ENCODE data around the gene CTRB1.

The CTRB1 gene

DNA sequence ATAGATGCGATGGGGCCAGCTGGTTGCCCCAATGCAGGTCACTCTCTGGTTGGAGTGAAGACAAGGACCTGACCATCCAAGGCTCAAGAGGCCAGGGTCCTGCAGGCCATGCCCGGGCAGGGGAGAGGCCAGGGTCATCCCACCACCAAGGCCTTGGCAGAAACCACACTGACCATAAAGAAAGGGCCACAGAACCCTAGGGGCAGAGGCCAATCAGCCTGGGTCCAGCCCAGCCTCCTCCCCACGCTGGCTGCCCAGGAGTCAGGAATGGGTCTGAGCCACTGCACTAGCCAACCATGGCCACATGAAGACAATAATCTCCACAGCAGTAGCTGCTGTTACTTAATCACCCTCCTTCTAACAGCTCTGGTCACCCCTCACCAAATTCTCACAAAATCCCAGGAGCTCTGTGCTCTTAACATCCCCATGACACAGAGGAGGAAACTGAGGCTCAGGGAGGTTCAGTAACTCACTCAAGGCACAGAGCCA lies 42.8 kb downstream of the CTRB1 start:
- no peak overlapping the region for H2AFZ ChIP-seq (ENCODE audit: low read length)
- no peak overlapping the region for H3K27ac ChIP-seq (ENCODE audit: low read depth, low read length, poor library complexity, severe bottlenecking)
- H3K9ac ChIP-seq (ENCODE audit: low read length) = no peak overlapping the region
- H4K20me1 ChIP-seq (ENCODE audit: insufficient read depth, low read length) = no peaks in the 10 kb centered on the region
- H3K4me1 ChIP-seq (ENCODE audit: insufficient read depth, low read length, severe bottlenecking) = peaks cover 15% of the 10 kb centered on the region
- no peak overlapping the region for H3K4me2 ChIP-seq (ENCODE audit: low read length)
- no peaks in the 10 kb centered on the region for H3K9me2 ChIP-seq (ENCODE audit: low read depth, low read length)
- H3F3A ChIP-seq (ENCODE audit: insufficient read depth, low read length) = no peaks in the 10 kb centered on the region
- H3K27me3 ChIP-seq (ENCODE audit: insufficient read depth, low read length) = 0 out of 2 replicates have a peak, but pooled peaks cover 15% of the 10 kb centered on the region
- TF ChIP-seq CTCF (IDR thresholded peaks at IDR 0.05; ENCODE audit: low read length) (no peak), EZH2 (IDR thresholded peaks at IDR 0.05; ENCODE audit: borderline replicate concordance, low read length) (no peak)
- H3K36me3 ChIP-seq (ENCODE audit: insufficient read depth, low read length) = no peaks in the 10 kb centered on the region
- H3K9me3 ChIP-seq (ENCODE audit: low read length) = no peaks in the 10 kb centered on the region
- no peak overlapping the region for H3K4me3 ChIP-seq (ENCODE audit: low read depth, low read length, poor library complexity, severe bottlenecking)
- no peaks in the 10 kb centered on the region for H3K79me2 ChIP-seq (ENCODE audit: insufficient read depth, low read length)

GRCh38 chr16:75262104-75262799 lies 43.5 kb downstream of the CTRB1 start:
- Histone ChIP-seq H3K79me2 (ENCODE audit: insufficient read depth, low read length) (no peaks in the 10 kb centered on the region), H3K36me3 (ENCODE audit: insufficient read depth, low read length) (no peaks in the 10 kb centered on the region), H3K4me3 (ENCODE audit: low read depth, low read length, poor library complexity, severe bottlenecking) (no peak overlapping the region), H3K9me2 (ENCODE audit: low read depth, low read length) (no peaks in the 10 kb centered on the region), H3K27me3 (ENCODE audit: insufficient read depth, low read length) (0 out of 2 replicates have a peak, but pooled peaks cover 15% of the 10 kb centered on the region), H3K27ac (ENCODE audit: low read depth, low read length, poor library complexity, severe bottlenecking) (no peak overlapping the region), H4K20me1 (ENCODE audit: insufficient read depth, low read length) (no peaks in the 10 kb centered on the region), H3K9ac (ENCODE audit: low read length) (no peak overlapping the region), H3K4me2 (ENCODE audit: low read length) (no peak overlapping the region), H3K9me3 (ENCODE audit: low read length) (no peaks in the 10 kb centered on the region), H2AFZ (ENCODE audit: low read length) (no peak overlapping the region), H3F3A (ENCODE audit: insufficient read depth, low read length) (no peaks in the 10 kb centered on the region), H3K4me1 (ENCODE audit: insufficient read depth, low read length, severe bottlenecking) (peaks cover 15% of the 10 kb centered on the region)
- TF ChIP-seq CTCF (IDR thresholded peaks at IDR 0.05; ENCODE audit: low read length) (no peak), EZH2 (IDR thresholded peaks at IDR 0.05; ENCODE audit: borderline replicate concordance, low read length) (no peak)

DNA sequence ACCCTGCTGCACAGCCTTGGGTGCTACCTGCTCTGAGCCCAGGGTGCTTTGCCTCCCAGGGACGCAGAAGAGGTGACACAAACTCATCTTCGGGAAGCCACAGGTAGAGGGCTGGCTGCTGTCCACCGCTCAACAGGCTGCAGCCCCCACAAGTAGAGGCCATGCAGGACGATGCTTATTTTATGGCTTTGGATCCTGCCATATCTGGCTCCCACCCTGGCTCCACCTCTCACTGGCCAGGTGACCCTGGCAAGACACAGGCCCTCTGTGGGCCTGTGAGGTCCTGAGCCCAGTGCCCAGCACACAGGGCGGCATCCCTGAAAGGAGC lies 44.0 kb downstream of the CTRB1 start:
- TF ChIP-seq CTCF (IDR thresholded peaks at IDR 0.05; ENCODE audit: low read length) = no peak
- TF ChIP-seq EZH2 (IDR thresholded peaks at IDR 0.05; ENCODE audit: borderline replicate concordance, low read length) = no peak
- Histone ChIP-seq H3K36me3 (ENCODE audit: insufficient read depth, low read length) (no peaks in the 10 kb centered on the region), H3K4me1 (ENCODE audit: insufficient read depth, low read length, severe bottlenecking) (peaks cover 15% of the 10 kb centered on the region), H3K9me3 (ENCODE audit: low read length) (no peaks in the 10 kb centered on the region), H3K79me2 (ENCODE audit: insufficient read depth, low read length) (no peaks in the 10 kb centered on the region), H3K9ac (ENCODE audit: low read length) (no peak overlapping the region), H3K27me3 (ENCODE audit: insufficient read depth, low read length) (0 out of 2 replicates have a peak, but pooled peaks cover 12% of the 10 kb centered on the region), H3K9me2 (ENCODE audit: low read depth, low read length) (no peaks in the 10 kb centered on the region), H3F3A (ENCODE audit: insufficient read depth, low read length) (no peaks in the 10 kb centered on the region), H3K4me2 (ENCODE audit: low read length) (no peak overlapping the region), H3K4me3 (ENCODE audit: low read depth, low read length, poor library complexity, severe bottlenecking) (no peak overlapping the region), H4K20me1 (ENCODE audit: insufficient read depth, low read length) (no peaks in the 10 kb centered on the region), H2AFZ (ENCODE audit: low read length) (no peak overlapping the region), H3K27ac (ENCODE audit: low read depth, low read length, poor library complexity, severe bottlenecking) (no peak overlapping the region)
